Stimulated activated CD4-positive, alpha-beta T cell treated with anti-CD3 and anti-CD28 coated beads, TNF-alpha, amount 100 ng/mL, for 24 hours (primary cell): Measurements from ENCODE around the gene FANCI.

Experiments used
- DNase-seq, 3 experiments: peaks; one replicate each; pipeline ENCODE4 v3.0.0-alpha.2; 2020; ENCODE audit warnings: low read depth in 3 of 3

The FANCI gene

GRCh38 chr15:89307046-89307587 is 63.3 kb downstream of the FANCI start:
- no peak for DNase-seq

DNA sequence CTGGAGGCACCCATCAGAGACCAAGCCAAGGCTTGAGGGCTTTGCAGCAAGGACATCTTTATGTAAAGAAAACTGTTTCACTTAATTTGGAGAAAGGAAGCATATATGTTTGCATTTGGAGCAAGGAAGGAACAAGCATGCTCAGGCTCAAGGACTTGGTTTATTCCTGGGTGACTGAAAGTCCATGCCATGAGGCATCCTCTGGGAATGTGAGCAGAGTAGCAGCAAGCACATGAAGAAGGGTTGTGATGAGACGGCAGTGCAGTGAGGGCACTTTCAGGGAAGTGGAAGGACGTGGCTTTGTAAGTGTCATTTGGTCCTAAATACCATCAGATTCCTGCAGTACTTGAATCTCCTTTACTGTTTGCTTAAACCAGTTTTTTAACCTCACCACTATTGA is 64.0 kb downstream of the FANCI start:
- DNase-seq, result no peak

GRCh38 chr15:89308236-89308635 is 64.5 kb downstream of the FANCI start:
- no peak for DNase-seq

DNA sequence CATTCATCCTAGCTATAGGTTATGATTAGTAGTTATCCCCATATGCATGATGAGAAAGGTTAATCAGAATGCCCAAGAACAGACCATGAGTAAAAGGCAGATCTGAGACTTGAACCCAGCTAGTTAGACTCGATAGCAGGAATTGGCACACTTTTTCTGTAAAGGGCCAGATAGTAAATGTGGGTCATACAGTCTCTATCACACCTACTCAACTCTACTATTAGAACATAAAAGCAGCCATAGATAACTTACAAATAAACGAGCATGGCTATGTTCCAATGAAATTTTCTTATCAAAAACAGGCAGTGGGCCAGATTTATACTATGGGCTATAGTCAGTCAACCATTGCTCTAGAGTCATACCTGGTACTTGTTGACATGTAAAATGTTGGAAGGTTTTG is 66.2 kb downstream of the FANCI start:
- DNase-seq, result no peak

DNA sequence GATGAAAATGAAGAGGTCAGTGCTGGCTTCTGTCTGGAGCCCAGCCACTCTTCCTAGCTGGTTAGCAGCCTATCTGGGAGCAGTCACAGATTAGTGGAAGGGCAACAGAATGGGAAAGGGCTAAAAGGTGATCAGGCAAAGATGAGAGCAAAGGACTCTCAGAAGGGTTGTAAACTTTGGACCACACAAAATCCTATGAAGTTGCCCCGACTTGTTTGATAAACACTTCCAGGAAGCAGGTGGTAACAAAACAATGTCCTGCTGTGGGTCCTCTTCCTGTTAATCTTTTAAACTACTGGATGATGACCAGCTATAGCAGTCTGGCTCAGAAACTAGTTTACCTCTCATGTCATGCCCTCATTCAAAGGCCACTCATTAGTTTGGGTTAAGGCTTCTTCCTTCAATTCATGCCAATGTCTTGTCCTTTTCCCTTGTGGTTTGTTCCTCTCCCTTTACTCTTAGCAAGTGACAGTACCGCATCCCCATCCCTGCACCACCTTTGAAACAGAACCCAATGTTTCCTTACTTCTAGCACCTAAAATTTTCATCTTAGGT is 71.7 kb downstream of the FANCI start:
- DNase-seq, result no peak

DNA sequence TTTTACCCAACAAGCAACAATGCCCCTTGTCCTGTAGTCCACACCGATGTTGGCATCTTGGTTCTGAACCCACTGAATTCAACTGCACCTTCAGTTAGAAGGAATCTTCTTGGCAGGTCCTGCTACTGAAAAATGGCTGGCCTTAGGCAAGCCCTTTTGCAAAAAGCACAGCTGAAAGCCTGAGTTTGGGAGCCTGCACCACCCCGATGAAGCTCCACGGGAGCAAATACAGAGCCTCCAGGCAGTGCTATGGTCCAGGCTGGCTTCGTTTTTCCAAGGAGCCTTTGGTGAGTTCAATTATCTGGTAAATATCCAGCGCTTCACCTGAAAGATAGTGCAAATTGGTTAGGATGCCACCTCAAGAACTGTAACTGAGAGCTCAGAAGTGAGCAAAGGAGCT is 72.7 kb downstream of the FANCI start:
- DNase-seq, result no peak

- no peak for DNase-seq
These were observed 73.5 kb downstream of the FANCI start for GRCh38 chr15:89317186-89317720.

DNA sequence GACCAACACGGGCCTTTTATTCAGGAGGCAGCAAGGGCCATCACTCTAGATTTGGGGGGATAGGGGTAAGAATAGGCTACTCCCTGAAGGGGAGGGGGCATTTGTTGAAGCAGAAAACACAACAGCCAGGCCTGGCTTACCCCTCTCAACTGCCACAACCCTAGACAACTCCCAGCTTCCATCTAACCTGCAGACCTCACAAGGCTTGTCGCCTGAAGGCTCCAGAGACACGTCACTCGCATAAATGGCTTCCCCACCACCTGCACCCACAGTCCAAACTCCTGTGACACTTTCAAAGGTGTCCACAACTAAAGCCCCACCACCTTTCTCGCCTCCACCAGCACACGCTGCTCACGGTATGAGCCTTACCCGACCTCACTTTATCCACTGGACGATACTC is 75.9 kb downstream of the FANCI start:
- no peak for DNase-seq

- DNase-seq, result no peak
These were observed 76.4 kb downstream of the FANCI start for GRCh38 chr15:89320200-89320599.

- DNase-seq, result no peak
These were observed 78.0 kb downstream of the FANCI start for GRCh38 chr15:89321521-89322410.

- no peak for DNase-seq
These were observed 79.0 kb downstream of the FANCI start for GRCh38 chr15:89322822-89323221.

DNA sequence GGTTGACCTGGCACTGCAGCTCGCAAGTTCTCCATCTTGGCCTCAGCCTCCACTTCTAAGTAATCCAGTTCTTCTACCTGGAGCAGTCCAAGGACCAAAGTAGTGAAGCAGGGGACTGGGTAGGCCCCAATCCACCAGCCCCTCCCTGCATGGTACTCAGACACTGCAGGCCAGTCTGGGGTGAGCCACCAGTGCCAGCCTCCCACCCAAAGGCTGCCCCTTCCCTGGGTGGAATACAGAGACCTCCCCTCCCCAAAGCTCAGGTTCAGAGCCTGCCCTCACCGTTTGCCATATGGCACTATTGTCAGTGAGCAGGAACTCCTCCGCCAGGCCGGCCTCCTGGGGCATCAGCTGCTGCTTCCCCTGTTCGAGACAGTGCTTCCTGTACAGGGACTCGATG is 80.0 kb downstream of the FANCI start:
- no peak for DNase-seq

DNA sequence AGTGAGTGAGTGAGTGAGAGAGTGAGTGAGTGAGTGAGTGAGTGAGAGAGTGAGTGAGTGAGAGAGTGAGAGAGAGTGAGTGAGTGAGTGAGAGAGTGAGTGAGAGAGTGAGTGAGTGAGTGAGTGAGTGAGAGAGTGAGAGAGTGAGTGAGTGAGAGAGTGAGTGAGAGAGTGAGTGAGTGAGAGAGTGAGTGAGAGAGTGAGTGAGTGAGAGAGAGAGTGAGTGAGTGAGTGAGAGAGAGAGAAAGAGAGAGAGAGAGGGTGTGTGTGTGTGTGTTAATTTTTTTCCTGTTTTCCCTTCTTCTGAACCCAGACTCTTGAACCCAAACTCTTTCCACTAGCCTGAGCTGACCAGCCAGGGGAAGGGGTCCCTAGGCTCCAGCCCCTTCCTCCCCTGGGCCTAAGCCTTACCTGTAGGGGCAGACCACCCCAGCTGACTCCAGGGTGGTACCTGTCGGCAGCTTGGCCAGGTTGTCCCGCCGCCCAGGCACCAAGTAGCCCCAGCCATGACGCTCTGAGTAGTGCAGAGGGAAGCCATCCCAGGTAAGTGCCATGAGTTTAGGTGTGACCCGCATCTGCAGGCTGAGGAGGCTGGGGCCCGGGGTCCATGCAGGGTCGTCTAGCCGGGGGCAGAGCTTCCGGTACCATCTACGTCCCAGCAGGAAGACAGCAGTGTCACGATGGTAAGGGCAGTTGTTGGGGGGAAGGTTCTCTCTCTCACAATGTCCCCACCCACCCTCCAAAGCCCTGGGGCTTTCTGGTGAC is 81.4 kb downstream of the FANCI start:
- no peak for DNase-seq

GRCh38 chr15:89326316-89326715 is 82.5 kb downstream of the FANCI start:
- no peak for DNase-seq

DNA sequence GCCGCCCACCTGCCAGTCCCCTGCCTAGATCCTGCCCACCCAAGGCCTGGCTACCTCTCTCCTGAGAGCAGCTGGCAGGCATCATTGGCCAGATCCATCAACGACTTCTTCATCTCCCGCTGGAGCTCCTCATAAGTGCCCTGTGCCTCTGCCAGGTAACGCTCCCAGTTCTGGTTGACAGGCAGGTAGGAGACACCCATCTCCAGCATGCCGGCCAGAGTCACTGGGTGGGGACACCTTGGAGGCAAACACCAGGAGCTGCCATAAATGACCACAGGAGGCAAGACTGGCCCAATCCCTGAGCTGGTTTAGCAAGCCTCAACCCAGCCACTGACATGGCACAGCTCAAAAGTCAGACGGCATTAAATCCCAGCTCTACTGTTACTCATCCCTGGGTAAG is 83.3 kb downstream of the FANCI start:
- DNase-seq, result no peak

DNA sequence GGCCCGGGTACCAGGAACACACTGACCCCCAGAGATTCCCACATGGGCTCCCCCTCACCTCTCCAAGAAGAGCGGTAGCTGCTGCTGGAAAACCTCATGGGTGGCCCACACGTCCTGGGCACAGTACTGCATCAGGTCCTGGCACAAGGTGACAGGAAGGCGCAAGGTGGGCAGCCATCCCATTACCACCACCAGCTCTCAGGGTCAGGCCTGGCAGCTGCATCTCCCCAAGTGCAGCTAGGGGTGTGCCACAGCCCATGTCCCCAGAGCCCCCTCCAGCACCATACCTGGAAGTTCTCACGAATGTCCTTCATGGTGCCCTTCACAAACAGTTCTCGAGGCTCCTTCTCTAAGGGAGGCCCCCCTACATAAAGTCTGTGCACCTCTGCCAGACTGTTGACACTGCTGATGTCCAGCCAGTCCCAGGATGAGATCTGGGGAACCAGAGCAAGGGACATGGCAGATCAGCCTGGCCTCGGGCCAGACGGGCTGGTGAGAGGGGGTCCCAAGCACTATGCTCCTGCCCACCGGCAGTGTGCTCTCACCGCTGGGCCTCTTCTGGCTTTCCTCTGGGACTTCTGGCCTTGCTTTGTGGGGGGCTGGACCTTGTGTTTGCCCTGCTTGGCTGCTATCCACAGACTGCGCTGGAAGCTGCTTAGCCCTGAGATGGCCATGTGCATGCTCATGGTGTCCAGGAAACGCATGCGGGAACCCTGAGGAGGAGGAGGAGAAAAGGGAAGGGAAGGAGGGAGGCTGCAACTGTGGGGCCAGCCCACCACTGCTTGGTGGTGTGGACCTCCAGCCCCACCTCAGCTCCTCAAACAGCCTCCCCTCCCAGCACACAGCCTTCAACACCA is 84.8 kb downstream of the FANCI start:
- no peak for DNase-seq

GRCh38 chr15:89329329-89330084 is 85.7 kb downstream of the FANCI start:
- no peak for DNase-seq

DNA sequence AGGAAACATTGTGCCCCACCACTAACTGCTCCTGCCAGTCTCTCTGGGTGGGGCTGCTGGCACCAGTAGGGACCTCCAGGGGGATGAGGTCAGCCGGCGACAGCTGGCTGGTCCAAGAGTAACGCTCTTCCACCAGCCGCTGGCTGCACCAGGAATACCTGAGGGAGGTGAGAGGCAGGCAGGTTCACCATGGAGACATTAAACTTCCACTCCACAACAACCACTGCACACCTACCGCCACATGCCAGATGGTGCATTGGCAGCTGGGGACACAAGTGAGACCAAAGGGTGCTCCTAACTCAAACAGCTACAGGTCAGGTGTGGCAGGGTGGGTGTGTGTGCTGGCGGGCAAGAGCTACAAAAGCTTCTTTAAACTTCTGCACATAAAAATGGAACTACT is 86.3 kb downstream of the FANCI start:
- no peak for DNase-seq

DNA sequence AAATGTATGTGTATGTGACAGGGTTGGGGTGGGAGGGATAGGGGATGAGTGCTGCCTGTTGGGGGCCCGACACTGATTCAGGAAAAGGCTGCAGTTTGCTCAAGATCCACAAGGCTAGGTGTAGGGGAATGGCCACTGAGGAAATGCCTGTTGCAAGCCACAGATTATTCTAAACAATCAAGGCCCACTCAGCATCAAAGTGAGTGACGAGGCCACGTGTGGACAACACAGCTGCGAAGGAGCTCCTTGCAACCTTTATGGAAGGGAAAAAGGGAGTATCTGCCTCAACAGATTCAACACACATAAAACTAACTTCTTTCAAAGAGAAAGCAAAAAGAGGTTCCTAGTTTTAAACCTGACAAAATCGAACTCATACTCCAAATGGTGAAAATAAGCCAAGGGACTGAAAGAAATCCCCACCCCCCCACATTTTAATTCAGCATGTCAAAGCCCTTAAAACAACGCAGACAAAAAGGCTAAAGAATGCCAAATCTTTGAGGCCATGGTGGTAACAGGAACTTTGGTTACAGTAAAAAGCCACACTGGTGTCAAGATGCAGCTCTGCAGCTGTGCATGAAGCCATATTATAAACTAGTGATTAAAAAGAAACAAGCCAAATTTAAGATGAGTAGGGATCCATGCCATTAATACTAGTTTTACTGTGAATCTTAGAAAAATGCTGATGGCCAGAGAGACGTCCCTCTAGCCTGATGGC is 87.3 kb downstream of the FANCI start:
- DNase-seq, result no peak

- no peak for DNase-seq
These were observed 88.7 kb downstream of the FANCI start for GRCh38 chr15:89332446-89332845.
